Measurements from ENCODE around the gene NBEAL1.
"Not testable (repeated sequence)": the region's sequence is repeated elsewhere in the genome, so short reads cannot be mapped to it uniquely, and the experiment has no call there.

The NBEAL1 gene

DNA sequence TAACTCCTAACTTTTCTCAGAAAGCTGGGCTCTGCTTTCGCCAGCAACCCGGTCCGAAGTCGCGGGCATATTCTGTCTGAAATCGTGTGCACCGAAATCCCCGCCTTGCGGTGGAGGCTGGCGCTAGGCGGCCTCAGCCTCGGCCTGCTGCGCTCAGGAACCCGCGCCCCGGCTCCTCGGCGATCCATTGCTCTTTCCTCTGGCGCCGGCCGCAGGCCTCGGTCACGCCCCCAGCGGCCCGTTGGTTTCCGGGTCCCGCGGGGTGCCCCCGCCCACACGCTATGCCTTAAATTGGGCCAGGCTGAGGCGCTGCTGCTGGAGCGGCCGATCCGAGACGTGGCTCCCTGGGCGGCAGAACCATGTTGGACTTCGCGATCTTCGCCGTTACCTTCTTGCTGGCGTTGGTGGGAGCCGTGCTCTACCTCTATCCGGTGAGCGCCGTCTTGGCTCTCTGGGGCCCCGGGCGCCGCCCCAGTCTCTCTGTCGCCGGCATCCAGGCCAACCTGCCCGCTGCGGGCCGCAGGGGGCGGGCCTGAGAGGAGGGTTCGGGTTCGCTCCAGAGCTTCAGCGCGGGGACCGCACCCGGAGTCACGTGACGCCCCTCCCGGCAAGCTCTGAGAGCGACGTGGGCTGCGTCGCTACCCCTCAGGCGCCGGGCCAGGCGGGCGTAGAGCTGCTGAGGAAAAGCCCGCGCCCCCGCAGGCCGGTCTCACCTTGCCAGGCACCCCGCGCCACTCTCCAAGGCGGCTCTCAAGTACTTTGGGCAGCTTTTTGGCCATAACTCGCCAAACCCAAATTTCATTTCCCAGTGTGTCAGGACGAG is 224.2 kb downstream of the NBEAL1 start, which contains the start of gene CYP20A1:
Gene CYP20A1, plus strand, starts transcription at position 315 of the 823 bp plus-strand sequence. Its CDS starts 45 bp downstream, at position 360.
- H3K4me3 ChIP-seq (ENCODE audit: control insufficient read depth, low read depth, low read length) = peak within 1 kb of the TSS; percentile 94
- peak; percentile 30 for TF ChIP-seq CTCF (conservative IDR thresholded peaks at IDR 0.05; ENCODE audit: control insufficient read depth, insufficient read depth, low read depth, low read length)
- peak; percentile 92 for DNase-seq (ENCODE audit: low read depth)

GRCh38 chr2:203240491-203240890 is 225.8 kb downstream of the NBEAL1 start:
- no peak for DNase-seq (ENCODE audit: low read depth)
- no peak for TF ChIP-seq CTCF (conservative IDR thresholded peaks at IDR 0.05; ENCODE audit: control insufficient read depth, insufficient read depth, low read depth, low read length)
- peak overlapping the region; percentile 94 for H3K4me3 ChIP-seq (ENCODE audit: control insufficient read depth, low read depth, low read length)

GRCh38 chr2:203242518-203242917 is 227.8 kb downstream of the NBEAL1 start:
- H3K4me3 ChIP-seq (ENCODE audit: control insufficient read depth, low read depth, low read length) = no peak overlapping the region
- no peak for DNase-seq (ENCODE audit: low read depth)
- TF ChIP-seq CTCF (conservative IDR thresholded peaks at IDR 0.05; ENCODE audit: control insufficient read depth, insufficient read depth, low read depth, low read length) = no peak

DNA sequence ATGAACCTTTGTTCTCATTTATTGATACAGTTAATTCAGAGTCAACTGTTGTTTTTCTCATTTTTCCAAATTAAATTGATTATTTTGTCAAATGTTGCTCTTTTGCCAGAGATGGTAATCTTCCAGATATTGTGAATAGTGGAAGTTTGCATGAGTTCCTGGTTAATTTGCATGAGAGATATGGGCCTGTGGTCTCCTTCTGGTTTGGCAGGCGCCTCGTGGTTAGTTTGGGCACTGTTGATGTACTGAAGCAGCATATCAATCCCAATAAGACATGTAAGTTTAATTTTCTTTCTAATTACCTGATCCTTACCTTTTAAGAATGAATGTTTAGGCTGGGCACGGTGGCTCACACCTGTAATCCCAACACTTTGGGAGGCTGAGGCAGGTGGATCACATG is 232.0 kb downstream of the NBEAL1 start:
- DNase-seq (ENCODE audit: low read depth) = no peak
- no peak for TF ChIP-seq CTCF (conservative IDR thresholded peaks at IDR 0.05; ENCODE audit: control insufficient read depth, insufficient read depth, low read depth, low read length)
- H3K4me3 ChIP-seq (ENCODE audit: control insufficient read depth, low read depth, low read length) = no peak overlapping the region

GRCh38 chr2:203252818-203253217 is 238.1 kb downstream of the NBEAL1 start:
- DNase-seq (ENCODE audit: low read depth) = no peak
- no peak for TF ChIP-seq CTCF (conservative IDR thresholded peaks at IDR 0.05; ENCODE audit: control insufficient read depth, insufficient read depth, low read depth, low read length)
- no peak overlapping the region for H3K4me3 ChIP-seq (ENCODE audit: control insufficient read depth, low read depth, low read length)

DNA sequence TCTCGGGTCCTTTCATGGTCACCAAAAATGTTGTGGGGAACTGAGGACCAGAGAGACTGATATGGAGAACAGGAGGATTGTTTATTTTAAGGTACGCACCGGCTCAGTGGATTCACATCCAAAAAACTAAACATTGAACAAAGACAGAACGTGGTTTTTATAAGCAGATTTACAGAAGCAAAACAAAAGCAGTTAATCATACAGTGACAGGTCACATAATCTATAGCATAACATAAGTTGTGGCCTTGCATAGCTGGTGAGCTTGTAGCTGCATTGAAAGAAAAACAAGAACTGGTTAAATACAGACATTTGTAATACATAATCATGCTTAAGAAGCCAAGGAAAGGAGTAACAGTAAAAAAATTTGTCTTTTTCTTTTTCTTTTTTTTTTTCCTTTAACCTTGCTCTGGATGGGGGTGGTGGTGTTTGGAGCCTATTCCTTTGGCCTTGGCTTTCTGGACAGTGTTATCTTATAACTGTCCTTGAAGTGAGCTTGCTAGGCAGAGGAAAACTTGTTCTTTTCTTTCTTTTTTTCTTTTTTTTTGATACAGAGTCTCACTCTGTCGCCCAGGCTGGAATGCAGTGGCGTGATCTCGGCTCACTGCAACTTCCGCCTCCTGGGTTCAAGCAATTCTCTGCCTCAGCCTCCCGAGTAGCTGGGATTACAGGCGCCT is 238.9 kb downstream of the NBEAL1 start:
- not testable (repeated sequence) for H3K4me3 ChIP-seq (ENCODE audit: control insufficient read depth, low read depth, low read length); DNase-seq (ENCODE audit: low read depth)
